Activated naive CD8-positive, alpha-beta T cell treated with anti-CD3 and anti-CD28 coated beads, Interleukin-2, amount 10 ng/mL, durations not matched to agents 7 days and 5 days (primary cell): Measurements from ENCODE around the gene SETD3. TPM values are rescaled to one million over a fixed set of nuclear protein-coding genes. Genes with fewer than 3 reads are reported as not detected.
A peak's percentile ranks its signal among the peaks of the same experiment; 100 is the strongest.

Experiments
- ATAC-seq: fragments of 150-1000 bp; cut with Tn5 transposase; one replicate; pipeline ENCODE4 v1.10.0; 2021; ENCODE audit warnings: low read depth, moderate library complexity
- POLR2A ChIA-PET: fragments of 350-600 bp; sonication (Branson Sonifier 250); formaldehyde crosslinking; loops from one replicate; lab custom pipeline; 2021; ENCODE audit warnings: antibody characterized with exemption; lab: Charles Lee
- DNase-seq: peaks from one replicate; pipeline ENCODE4 v3.0.0; 2021
- H3K27ac Mint-ChIP-seq: one replicate; pipeline ENCODE4 v1.8.0; 2022; ENCODE audit warnings: mild to moderate bottlenecking, mixed read lengths
- H3K27me3 Mint-ChIP-seq: one replicate; pipeline ENCODE4 v1.8.0; 2022; ENCODE audit warnings: mild to moderate bottlenecking, moderate library complexity, mixed read lengths
- H3K36me3 Mint-ChIP-seq: one replicate; pipeline ENCODE4 v1.8.0; 2021; ENCODE audit warnings: mild to moderate bottlenecking, mixed read lengths
- H3K4me1 Mint-ChIP-seq: one replicate; pipeline ENCODE4 v1.8.0; 2021; ENCODE audit warnings: mixed read lengths
- H3K4me3 Mint-ChIP-seq: one replicate; pipeline ENCODE4 v1.8.0; 2022; ENCODE audit warnings: mild to moderate bottlenecking, moderate library complexity, mixed read lengths
- H3K9me3 Mint-ChIP-seq: one replicate; pipeline ENCODE4 v1.8.0; 2021; ENCODE audit warnings: mixed read lengths
- total RNA-seq, 2 experiments: library from RNA; stranded (reverse); gene quantifications; one replicate each; pipeline ENCODE4 v1.2.3, GENCODE V29; 2021

Gene SETD3
- 10 to 100 TPM; 61.9 to 64.4 TPM for total RNA-seq

DNA sequence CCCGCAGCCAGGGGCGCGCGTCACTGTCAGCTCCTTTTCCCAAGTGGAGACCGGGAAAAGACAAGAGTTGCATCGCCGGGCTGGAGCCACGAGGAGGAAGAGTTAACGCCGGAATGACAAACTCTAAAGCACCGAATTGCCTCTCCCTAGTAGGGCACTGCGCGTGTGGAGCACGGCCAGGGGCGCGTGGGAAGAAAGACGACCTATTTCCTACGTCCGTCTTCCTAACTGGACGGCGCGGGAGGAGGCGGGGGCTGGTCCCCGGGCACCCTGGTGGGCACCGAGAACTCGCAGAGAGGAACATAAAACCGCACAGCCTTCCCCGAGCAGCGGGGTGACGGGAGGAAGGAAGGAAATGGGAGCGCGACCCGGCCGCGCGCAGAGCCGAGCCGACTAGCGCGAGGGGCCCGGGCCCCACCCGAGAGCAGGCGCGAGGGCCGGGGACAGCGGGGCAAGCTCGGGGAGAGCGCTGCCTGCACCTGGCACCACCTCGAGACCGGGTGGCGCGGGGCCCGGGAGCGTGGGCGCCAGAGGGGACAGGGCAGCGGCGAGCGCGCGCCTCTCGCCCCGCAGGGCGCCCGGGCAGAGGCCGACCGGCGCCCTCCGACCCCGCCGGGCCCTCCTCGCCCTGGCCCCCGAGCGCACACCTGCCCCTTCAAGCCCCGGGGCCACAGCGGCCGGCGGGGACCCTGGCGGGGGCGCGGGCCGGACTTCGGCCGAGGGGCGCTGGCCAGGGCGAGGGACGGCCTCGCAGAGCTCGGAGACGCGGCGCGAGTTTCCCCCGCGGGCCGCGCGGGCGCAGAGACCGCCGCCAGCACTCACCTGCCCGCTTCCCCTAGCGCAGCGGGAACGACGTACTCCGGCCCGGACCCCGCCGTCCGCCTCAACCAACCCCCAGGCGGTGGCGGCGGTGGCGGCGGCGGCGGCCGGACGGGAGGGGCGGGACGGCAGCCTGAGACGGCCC lies at the start of gene SETD3:
Gene SETD3 (minus strand): TSS at position 954 of the 964 bp plus-strand sequence. CDS start 15,054 bp downstream, outside the sequence.
- peak; percentile 0 for ATAC-seq
- peak; percentile 65 for DNase-seq
- H3K36me3 Mint-ChIP-seq: no peaks in the 10 kb centered on the region
- H3K4me1 Mint-ChIP-seq: peaks cover 36% of the 10 kb centered on the region
- H3K4me3 Mint-ChIP-seq: peak within 1 kb of the TSS; percentile 98
- H3K9me3 Mint-ChIP-seq: no peaks in the 10 kb centered on the region
- no peaks in the 10 kb centered on the region for H3K27me3 Mint-ChIP-seq
- H3K27ac Mint-ChIP-seq: peak within 1 kb of the TSS; percentile 98
- POLR2A ChIA-PET: interaction anchor here (0.6 to 1.7 kb wide), 11 partner anchors 12 to 1137 kb away, joined by 3 to 13 read pairs (median 3); partner anchors contain the start of genes BCL11B and CCDC85C

DNA sequence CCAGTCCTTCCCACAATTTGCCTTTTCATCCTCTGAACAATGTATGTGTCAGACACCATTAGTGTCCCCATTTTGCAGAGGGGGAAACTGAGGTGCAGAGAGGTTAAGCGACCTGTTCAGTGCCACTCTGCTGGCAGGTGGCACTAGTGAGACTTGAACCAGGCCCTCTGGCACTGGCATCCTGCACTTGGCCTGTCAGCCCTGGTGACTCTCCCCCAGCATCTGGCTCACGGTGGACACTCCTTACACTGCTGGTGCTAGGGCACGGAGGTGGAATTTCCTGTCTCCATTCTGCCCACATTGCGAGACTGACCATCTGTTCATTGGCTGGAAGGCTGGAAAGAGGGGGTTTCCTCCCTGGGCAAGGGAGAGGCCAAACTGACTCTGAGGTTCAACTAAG lies 49.2 kb upstream of the SETD3 start:
- ATAC-seq (no peak), DNase-seq (no peak)
- Mint-ChIP-seq H3K27me3 (no peaks in the 10 kb centered on the region), H3K4me3 (no peak overlapping the region), H3K9me3 (no peaks in the 10 kb centered on the region), H3K4me1 (peaks cover 4% of the 10 kb centered on the region), H3K36me3 (no peaks in the 10 kb centered on the region), H3K27ac (no peak overlapping the region)
- POLR2A ChIA-PET: no interaction called here

DNA sequence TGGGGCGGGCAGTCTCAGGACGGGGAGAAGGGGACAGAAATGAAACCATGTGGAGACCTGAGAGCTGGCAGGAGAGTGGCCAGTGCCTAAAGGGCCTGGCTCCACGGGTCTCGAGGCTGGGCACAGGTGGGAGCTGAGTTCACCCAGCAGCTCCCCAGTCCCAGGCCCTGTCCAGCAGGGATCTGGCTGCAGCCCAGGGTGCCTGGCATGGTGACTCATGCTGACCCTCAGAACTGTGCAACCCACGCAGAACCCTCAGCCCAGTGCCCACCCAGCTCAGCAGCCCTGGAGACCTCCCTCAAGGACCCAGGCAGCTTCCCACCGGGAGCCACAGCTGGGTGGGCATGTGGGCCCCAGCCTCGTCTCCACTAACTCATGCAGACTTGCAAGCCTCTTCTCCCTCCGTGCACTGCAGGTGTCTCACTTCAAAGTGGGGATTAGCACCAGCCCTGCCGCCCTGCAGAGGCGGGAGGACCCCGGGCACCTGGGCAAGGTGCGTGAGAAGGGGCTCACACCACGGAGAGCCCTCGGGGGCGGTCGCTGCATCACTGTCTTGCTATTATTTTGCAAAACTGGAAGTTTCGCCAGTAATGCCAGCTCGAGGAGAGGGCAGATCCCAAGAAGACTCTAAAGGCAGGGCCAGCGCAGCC lies 46.9 kb upstream of the SETD3 start:
- H3K9me3 Mint-ChIP-seq: no peaks in the 10 kb centered on the region
- DNase-seq: no peak
- no peak overlapping the region for H3K4me3 Mint-ChIP-seq
- POLR2A ChIA-PET: no interaction called here
- no peaks in the 10 kb centered on the region for H3K36me3 Mint-ChIP-seq
- no peak overlapping the region for H3K27ac Mint-ChIP-seq
- peaks cover 5% of the 10 kb centered on the region for H3K4me1 Mint-ChIP-seq
- H3K27me3 Mint-ChIP-seq: no peaks in the 10 kb centered on the region
- ATAC-seq: no peak

- Mint-ChIP-seq H3K27me3 (no peaks in the 10 kb centered on the region), H3K27ac (no peak overlapping the region), H3K9me3 (no peaks in the 10 kb centered on the region), H3K4me1 (peaks cover 5% of the 10 kb centered on the region), H3K36me3 (no peaks in the 10 kb centered on the region), H3K4me3 (no peak overlapping the region)
- ATAC-seq (no peak), DNase-seq (no peak)
- POLR2A ChIA-PET: no interaction called here
Observed at GRCh38 chr14:99527026-99527425, 46.4 kb upstream of the SETD3 start.

DNA sequence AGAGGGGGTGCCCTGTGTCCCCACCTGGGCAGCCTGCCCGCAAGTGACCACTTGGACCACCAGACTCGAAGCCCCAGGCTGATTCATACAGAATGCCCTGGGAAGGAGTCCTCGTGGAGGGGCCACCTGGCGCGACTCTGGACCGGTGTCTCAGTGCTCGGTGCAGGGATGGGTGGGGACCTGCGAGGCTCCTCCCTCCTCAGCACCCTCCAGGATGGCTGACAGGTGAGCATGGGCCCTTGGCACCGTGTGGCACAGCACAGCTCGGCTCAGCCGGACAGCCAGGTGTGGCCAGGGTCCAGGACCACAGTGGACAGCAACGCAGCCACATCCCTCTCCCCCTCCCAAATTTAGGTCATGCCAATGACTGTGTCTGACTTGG lies 45.0 kb upstream of the SETD3 start:
- POLR2A ChIA-PET: interaction anchor here (0.8 to 1.8 kb wide), 3 partner anchors 45 to 80 kb away, joined by 3 to 8 read pairs (median 5); partner anchors contain the start of genes CCDC85C, CCNK and SETD3
- ATAC-seq (peak; percentile 20), DNase-seq (no peak)
- H3K36me3 Mint-ChIP-seq: no peaks in the 10 kb centered on the region
- H3K4me3 Mint-ChIP-seq: no peak overlapping the region
- H3K9me3 Mint-ChIP-seq: no peaks in the 10 kb centered on the region
- no peaks in the 10 kb centered on the region for H3K27me3 Mint-ChIP-seq
- H3K4me1 Mint-ChIP-seq: peaks cover 5% of the 10 kb centered on the region
- peak overlapping the region; percentile 94 for H3K27ac Mint-ChIP-seq

- Mint-ChIP-seq H3K36me3 (no peaks in the 10 kb centered on the region), H3K4me3 (peak overlapping the region; percentile 65)
Observed at GRCh38 chr14:99524804-99525698, 44.4 kb upstream of the SETD3 start.

DNA sequence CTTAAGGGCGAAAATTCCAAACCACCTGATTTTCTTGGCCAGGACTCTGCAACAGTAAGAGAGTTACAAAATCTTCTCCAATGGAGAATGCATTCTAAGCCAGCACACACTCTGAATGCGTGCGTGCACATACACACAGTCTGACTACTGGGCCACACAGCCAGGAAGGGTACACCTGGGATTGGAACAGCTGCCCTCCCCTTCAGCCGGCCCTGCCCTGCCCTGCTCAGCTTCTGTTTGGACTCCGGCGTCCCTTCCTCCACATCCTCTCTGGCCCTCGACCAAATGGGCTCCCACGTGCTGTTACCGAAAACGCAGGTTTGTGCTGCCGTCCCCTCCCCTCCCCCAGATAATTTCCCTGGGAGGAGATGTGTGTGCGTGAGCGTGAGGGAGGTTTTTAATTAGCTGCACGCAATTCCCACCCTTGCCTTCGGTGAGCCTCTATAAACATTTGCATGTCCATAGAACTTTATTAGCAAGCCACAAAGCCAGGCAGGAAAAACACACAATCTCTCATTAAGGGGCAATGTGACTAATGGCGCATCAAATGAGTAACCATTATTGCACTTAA lies 43.5 kb upstream of the SETD3 start:
- POLR2A ChIA-PET: interaction anchor here (1.8 kb wide), 1 partner anchor 80 kb away, joined by 8 read pairs; the partner anchor contains the start of gene CCDC85C
- DNase-seq (no peak), ATAC-seq (no peak)
- H3K9me3 Mint-ChIP-seq: no peaks in the 10 kb centered on the region
- no peaks in the 10 kb centered on the region for H3K36me3 Mint-ChIP-seq
- H3K4me1 Mint-ChIP-seq: peaks cover 5% of the 10 kb centered on the region
- no peaks in the 10 kb centered on the region for H3K27me3 Mint-ChIP-seq
- H3K27ac Mint-ChIP-seq: no peak overlapping the region
- H3K4me3 Mint-ChIP-seq: no peak overlapping the region

More at GRCh38 chr14:99524804-99525698, 44.4 kb upstream of the SETD3 start:
- no peaks in the 10 kb centered on the region for H3K9me3 Mint-ChIP-seq
- no peaks in the 10 kb centered on the region for H3K27me3 Mint-ChIP-seq
- peak overlapping the region; percentile 94 for H3K27ac Mint-ChIP-seq
- H3K4me1 Mint-ChIP-seq: peaks cover 5% of the 10 kb centered on the region
- POLR2A ChIA-PET: interaction anchor here (0.8 to 1.8 kb wide), 3 partner anchors 44 to 81 kb away, joined by 3 to 8 read pairs (median 5); partner anchors contain the start of genes CCDC85C, CCNK and SETD3
- ATAC-seq (peak; percentile 88), DNase-seq (peak; percentile 56)

GRCh38 chr14:99523704-99524055 lies 43.0 kb upstream of the SETD3 start:
- Mint-ChIP-seq H3K9me3 (no peaks in the 10 kb centered on the region), H3K27me3 (no peaks in the 10 kb centered on the region), H3K27ac (no peak overlapping the region), H3K4me1 (peaks cover 5% of the 10 kb centered on the region), H3K36me3 (no peaks in the 10 kb centered on the region), H3K4me3 (no peak overlapping the region)
- ATAC-seq (no peak), DNase-seq (no peak)
- POLR2A ChIA-PET: no interaction called here

- ATAC-seq: no peak
- Mint-ChIP-seq H3K4me1 (peaks cover 5% of the 10 kb centered on the region), H3K4me3 (no peak overlapping the region), H3K27ac (no peak overlapping the region), H3K27me3 (no peaks in the 10 kb centered on the region), H3K36me3 (no peaks in the 10 kb centered on the region), H3K9me3 (no peaks in the 10 kb centered on the region)
- DNase-seq: no peak
- POLR2A ChIA-PET: no interaction called here
Observed at GRCh38 chr14:99522934-99523703, 42.5 kb upstream of the SETD3 start.

DNA sequence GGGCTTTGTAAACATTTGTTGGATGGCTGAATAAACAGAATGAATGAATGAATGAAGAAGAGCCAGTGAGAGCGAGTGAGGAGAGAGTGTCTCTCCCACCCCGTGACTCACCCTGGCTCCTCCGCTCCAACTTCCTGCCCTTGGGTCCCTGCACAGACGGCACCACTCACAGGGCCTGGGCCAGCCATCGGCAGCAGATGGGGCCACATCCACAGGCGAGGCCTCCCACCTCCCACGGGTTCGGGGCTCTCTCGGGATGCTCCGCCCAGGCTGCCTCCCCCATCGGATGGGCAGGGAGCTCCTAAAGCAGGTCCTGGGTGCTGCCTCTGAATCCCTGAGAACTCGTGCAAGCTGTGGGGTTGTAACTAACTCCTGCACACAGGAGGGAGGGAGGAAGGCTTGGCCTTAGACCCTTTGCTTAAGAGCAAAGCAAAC lies 41.8 kb upstream of the SETD3 start:
- no peak overlapping the region for H3K27ac Mint-ChIP-seq
- POLR2A ChIA-PET: no interaction called here

DNA sequence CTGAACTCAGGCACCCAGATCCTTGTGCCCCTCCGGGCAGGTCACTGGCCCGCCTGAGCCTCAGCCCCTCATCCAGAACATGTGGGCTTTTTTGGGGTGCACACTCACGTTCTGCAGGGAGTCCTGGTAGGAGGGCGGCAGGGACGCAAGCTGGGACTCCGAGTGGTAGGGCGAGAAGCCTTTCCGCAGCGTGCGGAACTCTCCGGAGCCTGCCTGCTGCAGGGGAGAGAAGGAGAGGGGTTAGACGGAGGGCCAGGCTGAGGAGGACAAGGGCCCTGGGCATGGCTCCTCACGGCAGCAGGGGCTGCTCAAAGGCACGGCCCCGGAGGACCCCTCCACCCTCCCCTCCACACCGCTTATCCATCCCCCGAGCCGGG lies 41.4 kb upstream of the SETD3 start:
- H3K36me3 Mint-ChIP-seq: no peaks in the 10 kb centered on the region
- no peak overlapping the region for H3K27ac Mint-ChIP-seq
- POLR2A ChIA-PET: no interaction called here
- ATAC-seq (no peak), DNase-seq (no peak)
- H3K4me3 Mint-ChIP-seq: no peak overlapping the region
- peaks cover 5% of the 10 kb centered on the region for H3K4me1 Mint-ChIP-seq
- no peaks in the 10 kb centered on the region for H3K27me3 Mint-ChIP-seq
- no peaks in the 10 kb centered on the region for H3K9me3 Mint-ChIP-seq

More for the DNA sequence above, 41.8 kb upstream of the SETD3 start:
- Mint-ChIP-seq H3K4me3 (no peak overlapping the region), H3K27me3 (no peaks in the 10 kb centered on the region), H3K36me3 (no peaks in the 10 kb centered on the region), H3K9me3 (no peaks in the 10 kb centered on the region), H3K4me1 (peaks cover 5% of the 10 kb centered on the region)
- DNase-seq (no peak), ATAC-seq (no peak)
